Activated naive CD4-positive, alpha-beta T cell treated with anti-CD3 and anti-CD28 coated beads, Interleukin-2, amount 50 U/mL, for 24 hours (primary cell): Measurements from ENCODE around the gene C6orf58.

ENCODE experiments used
- H3K27ac Mint-ChIP-seq: one replicate; pipeline ENCODE4 v1.8.0; 2021; ENCODE audit warnings: mild to moderate bottlenecking, mixed read lengths
- H3K27me3 Mint-ChIP-seq: one replicate; pipeline ENCODE4 v1.8.0; 2021; ENCODE audit warnings: mixed read lengths
- H3K36me3 Mint-ChIP-seq: one replicate; pipeline ENCODE4 v1.8.0; 2021; ENCODE audit warnings: mixed read lengths
- H3K4me1 Mint-ChIP-seq: one replicate; pipeline ENCODE4 v1.8.0; 2021; ENCODE audit warnings: mixed read lengths
- H3K4me3 Mint-ChIP-seq: one replicate; pipeline ENCODE4 v1.8.0; 2021; ENCODE audit warnings: mild to moderate bottlenecking, mixed read lengths
- H3K9me3 Mint-ChIP-seq: one replicate; pipeline ENCODE4 v1.8.0; 2021; ENCODE audit warnings: mixed read lengths

C6orf58 gene

GRCh38 chr6:127576874-127577273 is at the start of gene C6orf58:
Gene C6orf58, plus strand, starts transcription at chr6:127577174. Its CDS starts 12 bp downstream, at chr6:127577186.
- no peaks in the 10 kb centered on the region for H3K9me3 Mint-ChIP-seq
- H3K4me3 Mint-ChIP-seq, result no peak within 1 kb of the TSS
- no peak within 1 kb of the TSS for H3K27ac Mint-ChIP-seq
- H3K4me1 Mint-ChIP-seq, result peaks cover 11% of the 10 kb centered on the region
- peaks cover 4% of the 10 kb centered on the region for H3K27me3 Mint-ChIP-seq
- H3K36me3 Mint-ChIP-seq, result no peaks in the 10 kb centered on the region

GRCh38 chr6:127533011-127533410 is 44.0 kb upstream of the C6orf58 start:
- Mint-ChIP-seq H3K36me3 (no peaks in the 10 kb centered on the region), H3K9me3 (no peaks in the 10 kb centered on the region), H3K27me3 (peaks cover 16% of the 10 kb centered on the region), H3K4me3 (no peak overlapping the region), H3K27ac (no peak overlapping the region), H3K4me1 (no peaks in the 10 kb centered on the region)

GRCh38 chr6:127533736-127534135 is 43.2 kb upstream of the C6orf58 start:
- H3K36me3 Mint-ChIP-seq, result no peaks in the 10 kb centered on the region
- no peak overlapping the region for H3K27ac Mint-ChIP-seq
- H3K4me3 Mint-ChIP-seq, result no peak overlapping the region
- H3K9me3 Mint-ChIP-seq, result no peaks in the 10 kb centered on the region
- peaks cover 16% of the 10 kb centered on the region for H3K27me3 Mint-ChIP-seq
- H3K4me1 Mint-ChIP-seq, result no peaks in the 10 kb centered on the region

- Mint-ChIP-seq H3K36me3 (no peaks in the 10 kb centered on the region), H3K4me1 (no peaks in the 10 kb centered on the region), H3K4me3 (no peak overlapping the region), H3K27me3 (peaks cover 9% of the 10 kb centered on the region), H3K9me3 (no peaks in the 10 kb centered on the region), H3K27ac (no peak overlapping the region)
These were observed 38.2 kb upstream of the C6orf58 start for GRCh38 chr6:127538750-127539264.

GRCh38 chr6:127539272-127539671 is 37.7 kb upstream of the C6orf58 start:
- Mint-ChIP-seq H3K36me3 (no peaks in the 10 kb centered on the region), H3K4me1 (no peaks in the 10 kb centered on the region), H3K27ac (no peak overlapping the region), H3K4me3 (no peak overlapping the region), H3K9me3 (no peaks in the 10 kb centered on the region), H3K27me3 (peaks cover 7% of the 10 kb centered on the region)

GRCh38 chr6:127547215-127547614 is 29.8 kb upstream of the C6orf58 start:
- no peak overlapping the region for H3K27ac Mint-ChIP-seq
- H3K4me1 Mint-ChIP-seq, result peaks cover 3% of the 10 kb centered on the region
- H3K9me3 Mint-ChIP-seq, result no peaks in the 10 kb centered on the region
- no peaks in the 10 kb centered on the region for H3K36me3 Mint-ChIP-seq
- H3K4me3 Mint-ChIP-seq, result no peak overlapping the region
- H3K27me3 Mint-ChIP-seq, result peaks cover 10% of the 10 kb centered on the region

- Mint-ChIP-seq H3K4me3 (no peak overlapping the region), H3K36me3 (no peaks in the 10 kb centered on the region), H3K4me1 (peaks cover 3% of the 10 kb centered on the region), H3K27ac (no peak overlapping the region), H3K27me3 (peaks cover 10% of the 10 kb centered on the region), H3K9me3 (no peaks in the 10 kb centered on the region)
These were observed 28.9 kb upstream of the C6orf58 start for GRCh38 chr6:127547904-127548649.

GRCh38 chr6:127550403-127550802 is 26.6 kb upstream of the C6orf58 start:
- no peak overlapping the region for H3K4me3 Mint-ChIP-seq

GRCh38 chr6:127554435-127555006 is 22.5 kb upstream of the C6orf58 start:
- H3K27me3 Mint-ChIP-seq, result peaks cover 10% of the 10 kb centered on the region
- H3K9me3 Mint-ChIP-seq, result no peaks in the 10 kb centered on the region
- H3K4me3 Mint-ChIP-seq, result no peak overlapping the region

More at GRCh38 chr6:127550403-127550802, 26.6 kb upstream of the C6orf58 start:
- Mint-ChIP-seq H3K27ac (no peak overlapping the region), H3K27me3 (peaks cover 10% of the 10 kb centered on the region), H3K36me3 (no peaks in the 10 kb centered on the region), H3K4me1 (peaks cover 3% of the 10 kb centered on the region), H3K9me3 (no peaks in the 10 kb centered on the region)

GRCh38 chr6:127561660-127562059 is 15.3 kb upstream of the C6orf58 start:
- H3K27ac Mint-ChIP-seq, result peak overlapping the region; percentile 2

More at GRCh38 chr6:127554435-127555006, 22.5 kb upstream of the C6orf58 start:
- H3K27ac Mint-ChIP-seq, result no peak overlapping the region
- H3K4me1 Mint-ChIP-seq, result no peaks in the 10 kb centered on the region
- no peaks in the 10 kb centered on the region for H3K36me3 Mint-ChIP-seq

GRCh38 chr6:127564761-127565160 is 12.2 kb upstream of the C6orf58 start:
- no peaks in the 10 kb centered on the region for H3K4me1 Mint-ChIP-seq
- H3K9me3 Mint-ChIP-seq, result no peaks in the 10 kb centered on the region
- no peak overlapping the region for H3K27ac Mint-ChIP-seq
- peaks cover 4% of the 10 kb centered on the region for H3K27me3 Mint-ChIP-seq
- H3K36me3 Mint-ChIP-seq, result no peaks in the 10 kb centered on the region
- no peak overlapping the region for H3K4me3 Mint-ChIP-seq

More at GRCh38 chr6:127561660-127562059, 15.3 kb upstream of the C6orf58 start:
- no peaks in the 10 kb centered on the region for H3K9me3 Mint-ChIP-seq
- H3K4me1 Mint-ChIP-seq, result no peaks in the 10 kb centered on the region
- peaks cover 4% of the 10 kb centered on the region for H3K27me3 Mint-ChIP-seq
- no peak overlapping the region for H3K4me3 Mint-ChIP-seq
- no peaks in the 10 kb centered on the region for H3K36me3 Mint-ChIP-seq

- Mint-ChIP-seq H3K4me1 (peaks cover 8% of the 10 kb centered on the region), H3K9me3 (no peaks in the 10 kb centered on the region), H3K4me3 (no peak overlapping the region), H3K27me3 (peaks cover 2% of the 10 kb centered on the region), H3K27ac (no peak overlapping the region), H3K36me3 (no peaks in the 10 kb centered on the region)
These were observed 10.9 kb upstream of the C6orf58 start for GRCh38 chr6:127566119-127566518.

GRCh38 chr6:127566651-127567050 is 10.3 kb upstream of the C6orf58 start:
- Mint-ChIP-seq H3K36me3 (no peaks in the 10 kb centered on the region), H3K4me3 (no peak overlapping the region), H3K4me1 (peaks cover 13% of the 10 kb centered on the region), H3K27me3 (no peaks in the 10 kb centered on the region), H3K9me3 (no peaks in the 10 kb centered on the region), H3K27ac (no peak overlapping the region)

- Mint-ChIP-seq H3K9me3 (no peaks in the 10 kb centered on the region), H3K36me3 (no peaks in the 10 kb centered on the region), H3K4me1 (peaks cover 19% of the 10 kb centered on the region), H3K27me3 (no peaks in the 10 kb centered on the region), H3K27ac (no peak overlapping the region), H3K4me3 (no peak overlapping the region)
These were observed 9.5 kb upstream of the C6orf58 start for GRCh38 chr6:127567476-127567875.

GRCh38 chr6:127570739-127571389 is 6.1 kb upstream of the C6orf58 start:
- Mint-ChIP-seq H3K36me3 (no peaks in the 10 kb centered on the region), H3K4me1 (peaks cover 19% of the 10 kb centered on the region), H3K9me3 (no peaks in the 10 kb centered on the region), H3K27me3 (no peaks in the 10 kb centered on the region), H3K4me3 (peak overlapping the region; percentile 56), H3K27ac (peak overlapping the region; percentile 76)

- Mint-ChIP-seq H3K4me1 (peaks cover 7% of the 10 kb centered on the region), H3K9me3 (no peaks in the 10 kb centered on the region), H3K27ac (no peak overlapping the region), H3K27me3 (peaks cover 4% of the 10 kb centered on the region), H3K4me3 (no peak overlapping the region), H3K36me3 (no peaks in the 10 kb centered on the region)
These were observed 1.9 kb downstream of the C6orf58 start for GRCh38 chr6:127578900-127579299.
